Measurements from ENCODE around the gene PTPRD.

PTPRD gene

GRCh38 chr9:8567963-8568579 lies 2044.7 kb downstream of the PTPRD start:
- H3K4me1 Mint-ChIP-seq, result no peaks in the 10 kb centered on the region
- H3K36me3 Mint-ChIP-seq, result no peaks in the 10 kb centered on the region
- no peak overlapping the region for H3K27ac Mint-ChIP-seq
- no peak overlapping the region for H3K4me3 Mint-ChIP-seq
- no peaks in the 10 kb centered on the region for H3K27me3 Mint-ChIP-seq
- H3K9me3 Mint-ChIP-seq, result no peaks in the 10 kb centered on the region
- ATAC-seq, result no peak

DNA sequence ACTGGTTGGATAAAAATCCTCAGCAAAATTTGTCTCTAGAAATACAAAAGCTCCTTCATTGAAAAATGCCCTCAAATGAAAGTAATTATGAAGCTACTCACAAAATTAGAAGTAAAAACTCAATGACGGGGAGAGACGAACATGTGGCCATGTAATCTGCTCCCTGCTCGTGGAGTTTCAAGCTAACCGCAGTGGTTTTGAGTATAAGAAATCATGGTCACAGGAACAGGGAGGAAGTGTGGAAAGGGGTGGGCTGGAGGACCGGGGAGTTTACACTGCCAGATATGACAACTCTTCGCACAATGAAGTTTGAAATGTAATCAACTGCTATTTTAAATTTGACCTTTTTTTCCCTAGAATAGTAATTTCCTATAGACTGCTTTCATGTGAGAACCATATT lies 2047.8 kb downstream of the PTPRD start:
- Mint-ChIP-seq H3K4me3 (no peak overlapping the region), H3K36me3 (no peaks in the 10 kb centered on the region), H3K27me3 (no peaks in the 10 kb centered on the region), H3K9me3 (no peaks in the 10 kb centered on the region), H3K4me1 (no peaks in the 10 kb centered on the region), H3K27ac (no peak overlapping the region)
- no peak for ATAC-seq

DNA sequence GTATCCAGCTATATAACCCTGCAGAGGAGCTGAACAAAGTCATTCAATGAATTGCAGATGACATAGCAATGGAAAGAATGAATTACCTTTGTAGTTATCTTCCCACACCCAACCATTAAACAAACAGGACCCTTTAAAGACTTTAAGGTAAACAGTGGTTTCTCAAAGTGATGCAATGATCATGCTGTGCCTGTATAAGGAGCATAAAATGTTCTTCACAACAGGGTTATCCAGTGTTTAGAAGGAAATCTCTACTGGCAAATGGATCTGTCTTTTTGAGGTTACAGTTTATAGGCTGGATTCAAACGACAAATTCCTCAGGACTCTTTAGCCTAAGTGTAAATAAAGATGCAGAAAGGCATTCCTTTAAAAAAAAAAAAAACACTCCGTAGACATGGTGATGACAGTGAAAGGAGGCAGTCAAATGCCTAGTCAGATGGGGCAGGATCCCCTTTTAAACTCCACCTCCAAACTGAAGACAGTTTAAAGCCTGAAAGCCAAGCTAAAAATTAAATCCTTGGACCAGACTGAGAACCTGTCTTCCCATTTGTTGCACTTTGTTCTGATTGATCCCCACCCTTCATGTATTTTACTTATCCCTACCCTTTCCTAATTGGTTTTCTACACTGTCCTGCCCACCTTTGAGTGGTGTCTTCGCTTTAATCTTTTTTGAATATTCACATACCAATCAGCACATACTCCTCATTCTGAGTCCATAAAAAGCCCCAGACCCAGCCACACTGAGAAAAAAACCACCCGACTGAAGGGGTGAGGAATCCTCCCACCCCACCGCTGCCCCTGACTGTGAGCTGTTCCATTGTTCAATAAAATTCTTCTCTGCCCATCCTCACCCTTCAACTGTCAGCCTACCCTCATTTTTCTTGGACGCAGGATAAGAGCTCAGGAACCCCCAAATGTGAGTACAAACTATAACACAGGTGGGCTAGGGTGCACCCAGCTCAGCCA lies 2052.0 kb downstream of the PTPRD start:
- no peak for ATAC-seq
- H3K4me3 Mint-ChIP-seq, result no peak overlapping the region
- H3K4me1 Mint-ChIP-seq, result no peaks in the 10 kb centered on the region
- no peaks in the 10 kb centered on the region for H3K36me3 Mint-ChIP-seq
- H3K27me3 Mint-ChIP-seq, result no peaks in the 10 kb centered on the region
- H3K27ac Mint-ChIP-seq, result no peak overlapping the region
- H3K9me3 Mint-ChIP-seq, result no peaks in the 10 kb centered on the region

DNA sequence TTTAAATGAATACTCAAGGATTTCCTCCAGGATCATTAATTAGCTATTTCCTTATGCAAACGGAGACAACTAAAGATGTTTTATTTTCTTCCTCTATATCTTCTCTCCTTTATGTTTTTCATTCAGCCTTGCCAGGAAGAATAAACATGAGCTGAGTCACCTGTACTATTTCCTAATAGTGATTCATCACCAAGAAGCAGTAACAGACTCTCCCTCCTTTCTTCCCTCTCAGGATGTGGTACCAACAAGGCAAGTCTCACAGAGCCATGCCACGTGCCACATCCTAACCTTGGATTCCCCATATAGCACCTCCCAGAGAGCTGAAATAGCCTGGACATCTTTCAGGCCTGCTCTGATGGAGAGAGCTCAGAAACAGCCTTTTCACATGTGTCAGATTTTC lies 2054.6 kb downstream of the PTPRD start:
- Mint-ChIP-seq H3K27me3 (no peaks in the 10 kb centered on the region), H3K4me3 (no peak overlapping the region), H3K9me3 (no peaks in the 10 kb centered on the region), H3K4me1 (no peaks in the 10 kb centered on the region), H3K27ac (no peak overlapping the region), H3K36me3 (no peaks in the 10 kb centered on the region)
- no peak for ATAC-seq

GRCh38 chr9:8555762-8556500 lies 2056.9 kb downstream of the PTPRD start:
- ATAC-seq, result no peak
- Mint-ChIP-seq H3K36me3 (no peaks in the 10 kb centered on the region), H3K4me1 (no peaks in the 10 kb centered on the region), H3K27ac (no peak overlapping the region), H3K4me3 (no peak overlapping the region), H3K27me3 (no peaks in the 10 kb centered on the region), H3K9me3 (no peaks in the 10 kb centered on the region)

DNA sequence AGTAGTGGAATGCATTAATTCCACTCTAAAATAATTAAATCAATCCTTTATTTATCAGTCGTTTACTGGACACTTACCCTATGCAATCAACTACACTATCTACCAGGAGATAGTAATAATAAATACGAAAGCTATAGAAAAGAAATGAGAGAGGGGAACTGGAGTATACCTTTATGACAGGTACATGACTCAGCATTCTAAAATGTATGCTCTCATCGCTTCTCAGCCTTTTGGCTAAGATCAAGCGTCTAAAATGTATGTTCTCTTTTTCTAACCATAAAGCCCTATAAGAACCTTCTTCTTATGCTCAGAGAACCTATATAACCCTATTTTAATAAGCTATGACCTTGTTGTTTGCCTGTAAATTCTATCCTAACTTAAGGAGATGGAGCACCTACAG lies 2059.4 kb downstream of the PTPRD start:
- no peak overlapping the region for H3K4me3 Mint-ChIP-seq
- H3K36me3 Mint-ChIP-seq, result no peaks in the 10 kb centered on the region
- H3K4me1 Mint-ChIP-seq, result no peaks in the 10 kb centered on the region
- no peak overlapping the region for H3K27ac Mint-ChIP-seq
- no peaks in the 10 kb centered on the region for H3K9me3 Mint-ChIP-seq
- no peaks in the 10 kb centered on the region for H3K27me3 Mint-ChIP-seq
- ATAC-seq, result no peak

- ATAC-seq, result no peak
- no peaks in the 10 kb centered on the region for H3K27me3 Mint-ChIP-seq
- no peak overlapping the region for H3K27ac Mint-ChIP-seq
- no peaks in the 10 kb centered on the region for H3K9me3 Mint-ChIP-seq
- no peaks in the 10 kb centered on the region for H3K4me1 Mint-ChIP-seq
- H3K4me3 Mint-ChIP-seq, result no peak overlapping the region
- H3K36me3 Mint-ChIP-seq, result no peaks in the 10 kb centered on the region
These were observed 2060.1 kb downstream of the PTPRD start for GRCh38 chr9:8552732-8553131.

GRCh38 chr9:8549214-8549613 lies 2063.6 kb downstream of the PTPRD start:
- H3K4me1 Mint-ChIP-seq, result no peaks in the 10 kb centered on the region
- no peaks in the 10 kb centered on the region for H3K27me3 Mint-ChIP-seq
- H3K4me3 Mint-ChIP-seq, result no peak overlapping the region

DNA sequence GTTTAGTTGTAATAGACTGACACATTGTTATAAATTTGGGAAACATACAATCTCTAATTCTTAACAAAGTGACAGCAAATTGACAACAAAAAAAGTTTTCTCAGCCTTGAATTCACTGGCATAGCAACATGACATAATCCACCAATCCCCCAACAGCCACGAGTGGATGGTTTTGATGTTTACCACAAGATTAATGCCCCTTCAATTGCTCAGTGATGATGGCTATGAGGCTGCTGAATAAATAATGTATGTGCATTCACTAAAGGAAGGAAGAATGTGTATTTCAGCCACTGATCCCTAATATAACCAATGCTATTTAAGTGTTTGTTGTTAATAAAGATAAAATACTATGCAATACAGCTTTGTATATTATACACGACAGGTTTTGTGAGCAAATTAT lies 2069.6 kb downstream of the PTPRD start:
- Mint-ChIP-seq H3K27me3 (no peaks in the 10 kb centered on the region), H3K4me3 (no peak overlapping the region), H3K9me3 (no peaks in the 10 kb centered on the region), H3K4me1 (no peaks in the 10 kb centered on the region), H3K36me3 (no peaks in the 10 kb centered on the region), H3K27ac (no peak overlapping the region)
- ATAC-seq, result no peak

More at GRCh38 chr9:8549214-8549613, 2063.6 kb downstream of the PTPRD start:
- Mint-ChIP-seq H3K36me3 (no peaks in the 10 kb centered on the region), H3K27ac (no peak overlapping the region), H3K9me3 (no peaks in the 10 kb centered on the region)
- no peak for ATAC-seq

- H3K4me1 Mint-ChIP-seq, result no peaks in the 10 kb centered on the region
- no peaks in the 10 kb centered on the region for H3K9me3 Mint-ChIP-seq
- H3K36me3 Mint-ChIP-seq, result no peaks in the 10 kb centered on the region
- ATAC-seq, result no peak
- no peaks in the 10 kb centered on the region for H3K27me3 Mint-ChIP-seq
- no peak overlapping the region for H3K4me3 Mint-ChIP-seq
- no peak overlapping the region for H3K27ac Mint-ChIP-seq
These were observed 2070.3 kb downstream of the PTPRD start for GRCh38 chr9:8542537-8542936.

DNA sequence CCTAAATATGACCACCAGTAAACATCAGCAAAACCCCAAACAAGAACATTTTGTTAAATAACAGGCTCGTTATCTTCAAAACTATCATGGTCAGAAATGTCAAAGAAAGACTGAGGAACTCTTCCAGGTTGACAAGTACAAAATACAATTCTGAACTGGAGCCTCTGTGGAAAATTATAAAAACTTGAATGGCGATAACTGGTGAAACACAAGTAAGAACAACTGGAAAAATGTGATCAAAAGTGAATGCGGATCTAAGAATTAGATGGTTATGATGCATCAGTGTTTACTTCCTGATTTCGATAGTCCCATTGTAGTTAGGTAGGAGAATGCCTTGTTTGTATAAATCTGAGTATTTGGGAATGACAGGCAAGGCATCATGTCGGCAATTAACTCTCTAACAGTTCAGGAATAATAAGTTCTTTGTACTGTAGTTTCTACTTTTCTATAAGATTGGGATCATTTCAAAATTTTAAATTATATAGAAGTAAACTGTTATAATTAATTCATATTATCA lies 2073.1 kb downstream of the PTPRD start:
- Mint-ChIP-seq H3K4me1 (no peaks in the 10 kb centered on the region), H3K27me3 (no peaks in the 10 kb centered on the region), H3K36me3 (no peaks in the 10 kb centered on the region), H3K4me3 (no peak overlapping the region), H3K27ac (no peak overlapping the region), H3K9me3 (no peaks in the 10 kb centered on the region)
- ATAC-seq, result no peak

DNA sequence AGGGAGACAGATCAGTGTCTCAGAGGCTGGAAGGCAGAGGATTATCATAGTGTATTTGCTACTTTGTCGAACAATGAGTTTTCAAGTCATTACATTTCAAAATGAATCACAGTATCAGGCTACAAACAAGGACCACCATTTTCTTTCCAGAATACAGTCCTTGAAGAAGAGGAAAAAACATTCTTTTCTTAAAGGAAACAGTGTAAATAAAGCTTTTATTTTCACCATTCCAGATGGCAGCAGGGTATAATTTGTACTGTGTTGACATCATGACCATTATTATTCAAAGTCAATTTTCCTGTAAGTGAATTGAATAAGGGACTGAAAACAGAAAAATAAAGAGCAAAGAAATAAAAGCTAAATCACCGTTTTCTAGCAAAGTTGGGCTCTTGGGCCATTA lies 2076.0 kb downstream of the PTPRD start:
- Mint-ChIP-seq H3K27ac (no peak overlapping the region), H3K4me3 (no peak overlapping the region), H3K4me1 (no peaks in the 10 kb centered on the region), H3K36me3 (no peaks in the 10 kb centered on the region), H3K27me3 (no peaks in the 10 kb centered on the region), H3K9me3 (no peaks in the 10 kb centered on the region)
- ATAC-seq, result no peak

- no peak overlapping the region for H3K27ac Mint-ChIP-seq
- H3K4me1 Mint-ChIP-seq, result no peaks in the 10 kb centered on the region
- no peak for ATAC-seq
- no peaks in the 10 kb centered on the region for H3K36me3 Mint-ChIP-seq
- H3K4me3 Mint-ChIP-seq, result no peak overlapping the region
- no peaks in the 10 kb centered on the region for H3K27me3 Mint-ChIP-seq
- H3K9me3 Mint-ChIP-seq, result no peaks in the 10 kb centered on the region
These were observed 2078.0 kb downstream of the PTPRD start for GRCh38 chr9:8534828-8535227.

GRCh38 chr9:8533681-8534080 lies 2079.1 kb downstream of the PTPRD start:
- H3K27ac Mint-ChIP-seq, result no peak overlapping the region
- no peaks in the 10 kb centered on the region for H3K4me1 Mint-ChIP-seq
- H3K9me3 Mint-ChIP-seq, result no peaks in the 10 kb centered on the region
- no peak overlapping the region for H3K4me3 Mint-ChIP-seq
- no peak for ATAC-seq
- H3K27me3 Mint-ChIP-seq, result no peaks in the 10 kb centered on the region
- no peaks in the 10 kb centered on the region for H3K36me3 Mint-ChIP-seq

DNA sequence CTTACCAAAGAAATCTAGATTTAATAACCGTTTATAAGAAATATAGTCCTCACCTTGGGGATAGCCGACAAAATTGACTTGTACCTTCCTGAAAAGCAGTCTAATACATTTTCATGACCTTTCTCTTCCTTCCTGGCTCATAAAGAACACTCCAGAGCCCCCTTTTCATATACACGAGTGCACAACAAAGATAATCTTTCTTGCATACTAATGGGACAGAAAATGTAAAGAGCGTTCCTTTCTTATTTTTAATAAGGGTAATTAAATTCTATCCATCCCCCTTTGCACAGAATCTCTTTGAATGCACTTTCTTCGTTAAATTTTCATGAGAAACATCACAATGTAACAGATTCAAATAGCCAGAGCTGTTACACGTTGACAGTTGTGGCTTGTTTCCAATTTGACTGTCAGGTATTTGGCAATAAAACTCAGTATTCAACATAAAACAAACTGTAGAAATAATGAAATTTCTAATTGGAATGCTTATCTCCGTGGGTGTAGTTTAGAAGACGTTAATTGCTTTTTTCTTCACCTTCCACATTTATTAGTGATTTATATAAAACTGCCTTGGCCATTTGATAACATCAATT lies 2080.9 kb downstream of the PTPRD start:
- H3K9me3 Mint-ChIP-seq, result no peaks in the 10 kb centered on the region
- no peak for ATAC-seq
- no peaks in the 10 kb centered on the region for H3K27me3 Mint-ChIP-seq
- no peak overlapping the region for H3K4me3 Mint-ChIP-seq
- no peaks in the 10 kb centered on the region for H3K4me1 Mint-ChIP-seq
- H3K36me3 Mint-ChIP-seq, result no peaks in the 10 kb centered on the region
- no peak overlapping the region for H3K27ac Mint-ChIP-seq
